Measurements from ENCODE around the gene KCNQ1.
"Not testable (repeated sequence)": the region's sequence is repeated elsewhere in the genome, so short reads cannot be mapped to it uniquely, and the experiment has no call there.

Gene KCNQ1

DNA sequence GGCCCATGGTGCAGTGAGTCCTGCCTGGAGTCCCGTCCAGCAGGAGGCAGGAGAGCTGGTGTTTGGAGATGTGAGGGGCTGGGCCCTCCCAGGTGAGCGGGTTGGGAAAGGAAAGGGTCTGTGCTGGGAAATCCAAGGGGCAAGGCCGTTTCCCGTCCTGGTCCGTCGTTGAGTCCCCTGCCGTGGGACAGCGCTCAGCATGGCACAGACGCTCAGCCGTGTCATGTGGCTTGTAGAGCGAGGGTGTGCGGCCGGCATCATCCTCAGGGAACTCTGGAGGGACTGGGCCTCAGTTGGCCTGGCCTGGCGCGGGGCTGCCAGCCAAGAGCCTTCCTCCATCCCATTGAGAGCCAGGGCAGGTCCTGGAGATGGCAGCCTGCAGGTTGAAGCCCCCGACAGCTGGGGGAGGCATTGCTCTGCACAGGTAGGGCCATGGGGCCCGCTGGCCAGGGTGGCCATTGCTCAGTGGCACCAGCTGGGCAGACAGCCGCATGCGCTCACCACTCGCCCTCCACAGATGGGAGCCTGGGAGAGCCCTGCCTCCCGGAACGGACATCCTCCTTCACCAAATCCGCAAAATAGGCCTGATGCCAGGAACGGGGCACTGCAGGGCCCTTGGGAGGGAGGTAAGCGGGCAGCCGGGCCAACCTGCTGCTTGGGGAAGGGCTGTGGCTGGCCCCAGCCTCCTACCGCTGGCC lies 28.7 kb downstream of the KCNQ1 start:
- DNase-seq (ENCODE audit: low read depth in 1 of 2, low spot score in 1 of 2) = no peak

- DNase-seq (ENCODE audit: low read depth in 1 of 2, low spot score in 1 of 2) = no peak
These were observed 29.5 kb downstream of the KCNQ1 start for GRCh38 chr11:2474059-2474901.

DNA sequence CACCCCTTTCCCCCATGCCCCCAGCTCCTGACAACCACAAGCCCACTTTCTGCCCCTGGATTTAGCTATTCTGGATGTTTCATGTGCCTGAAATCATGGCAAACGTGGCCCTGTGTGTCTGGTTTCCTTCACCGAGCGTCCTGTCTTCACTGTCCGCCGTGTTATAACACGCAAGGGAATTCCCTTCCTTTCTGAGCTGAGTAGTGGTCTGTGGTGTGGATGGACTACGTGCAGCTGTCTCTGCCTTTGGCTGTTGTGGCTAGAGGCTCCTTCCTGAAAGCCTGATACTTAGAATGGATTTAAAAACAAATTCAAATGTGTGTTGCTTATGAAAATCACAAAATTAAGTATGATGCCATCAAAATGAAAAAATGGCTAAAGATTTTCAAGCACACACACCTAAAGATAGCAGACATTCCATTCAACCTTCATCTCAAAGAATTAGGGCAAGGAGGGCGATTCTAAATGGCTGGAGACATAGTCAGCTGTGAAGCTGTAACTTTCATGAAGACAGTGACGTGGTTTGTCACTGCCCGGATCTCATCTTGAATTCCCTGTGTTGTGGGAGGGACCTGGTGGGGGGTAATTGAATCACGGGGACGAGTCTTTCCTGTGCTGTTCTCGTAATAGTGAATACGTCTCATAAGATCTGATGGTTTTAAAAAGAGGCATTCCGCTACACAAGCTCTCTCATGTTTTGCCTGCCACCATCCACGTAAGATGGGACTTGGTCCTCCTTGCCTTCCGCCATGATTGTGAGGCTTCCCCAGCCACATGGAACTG lies 30.5 kb downstream of the KCNQ1 start:
- DNase-seq (ENCODE audit: low read depth in 1 of 2, low spot score in 1 of 2) = no peak

GRCh38 chr11:2477254-2477653 lies 32.4 kb downstream of the KCNQ1 start:
- DNase-seq (ENCODE audit: low read depth in 1 of 2, low spot score in 1 of 2) = no peak

DNA sequence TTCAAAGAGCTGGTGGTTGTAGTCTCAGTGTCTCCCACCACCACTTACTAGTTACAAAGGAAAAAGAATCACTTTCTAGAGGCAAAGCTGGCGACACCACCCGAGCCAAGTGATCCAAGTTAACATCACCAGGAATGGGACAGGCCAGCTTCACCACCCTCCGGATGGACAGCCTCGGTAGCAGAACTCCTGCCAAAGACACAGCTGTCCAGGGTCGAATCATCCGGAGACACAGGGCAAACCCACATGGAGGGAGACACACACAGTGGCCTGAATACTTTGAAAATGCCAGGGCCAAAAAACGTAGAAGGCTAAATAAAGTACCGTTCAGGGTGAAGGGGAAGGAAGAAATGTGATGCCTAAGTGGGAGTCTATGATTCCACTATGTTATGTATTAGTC lies 33.1 kb downstream of the KCNQ1 start:
- DNase-seq (ENCODE audit: low read depth in 1 of 2, low spot score in 1 of 2) = no peak

GRCh38 chr11:2480067-2480873 lies 35.5 kb downstream of the KCNQ1 start:
- not testable (repeated sequence) for DNase-seq (ENCODE audit: low read depth in 1 of 2, low spot score in 1 of 2)

- DNase-seq (ENCODE audit: low read depth in 1 of 2, low spot score in 1 of 2) = no peak
These were observed 36.0 kb downstream of the KCNQ1 start for GRCh38 chr11:2480874-2481220.

DNA sequence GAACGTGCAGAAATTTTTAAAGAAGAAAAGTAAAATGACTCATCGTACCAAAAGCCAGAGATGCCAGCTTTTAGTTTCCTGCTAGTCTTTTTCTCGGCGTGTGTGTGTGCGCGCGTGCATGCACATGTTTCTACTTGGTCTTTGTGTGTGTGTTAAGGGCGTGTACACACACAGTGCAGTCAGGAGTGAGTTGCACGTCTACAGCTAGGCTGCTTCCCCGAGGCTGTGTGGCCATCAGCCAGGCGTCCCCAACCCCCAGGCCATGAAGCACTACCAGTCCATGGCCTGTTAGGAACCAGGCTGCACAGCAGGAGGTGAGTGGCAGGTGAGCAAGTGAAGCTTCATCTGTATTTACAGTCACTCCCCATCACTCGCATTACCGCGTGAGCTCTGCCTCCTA lies 36.4 kb downstream of the KCNQ1 start:
- DNase-seq (ENCODE audit: low read depth in 1 of 2, low spot score in 1 of 2) = no peak

- no peak for DNase-seq (ENCODE audit: low read depth in 1 of 2, low spot score in 1 of 2)
These were observed 37.4 kb downstream of the KCNQ1 start for GRCh38 chr11:2482204-2482603.

GRCh38 chr11:2482745-2483144 lies 37.9 kb downstream of the KCNQ1 start:
- DNase-seq (ENCODE audit: low read depth in 1 of 2, low spot score in 1 of 2) = no peak

GRCh38 chr11:2483426-2483825 lies 38.6 kb downstream of the KCNQ1 start:
- DNase-seq (ENCODE audit: low read depth in 1 of 2, low spot score in 1 of 2) = no peak

DNA sequence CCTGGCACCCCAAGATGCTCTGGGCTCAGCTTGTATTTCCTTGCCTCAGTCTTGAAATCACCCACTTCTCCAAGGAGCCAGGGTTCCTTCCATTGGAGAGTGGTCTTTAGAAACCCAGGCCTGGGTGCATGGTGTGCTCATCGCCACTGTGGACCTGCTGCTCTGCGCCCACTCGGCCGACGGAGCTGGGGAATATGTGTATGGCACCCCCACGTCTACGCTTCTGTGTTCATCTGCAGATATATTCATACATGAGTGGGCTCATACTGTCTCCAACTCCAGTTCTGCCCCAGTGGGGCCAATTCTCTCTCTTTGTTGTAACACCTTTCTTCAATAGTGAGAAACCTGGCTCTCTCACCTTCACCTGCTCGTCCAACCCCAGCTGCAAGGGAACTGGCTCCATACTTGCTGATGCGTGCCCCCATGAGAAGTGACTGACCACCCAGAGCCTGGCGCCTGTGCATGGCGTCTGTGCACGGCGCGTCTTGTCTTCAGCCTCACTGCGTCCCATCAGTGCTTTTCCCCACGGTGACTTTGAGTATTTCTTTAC lies 39.8 kb downstream of the KCNQ1 start:
- DNase-seq (ENCODE audit: low read depth in 1 of 2, low spot score in 1 of 2) = no peak

DNA sequence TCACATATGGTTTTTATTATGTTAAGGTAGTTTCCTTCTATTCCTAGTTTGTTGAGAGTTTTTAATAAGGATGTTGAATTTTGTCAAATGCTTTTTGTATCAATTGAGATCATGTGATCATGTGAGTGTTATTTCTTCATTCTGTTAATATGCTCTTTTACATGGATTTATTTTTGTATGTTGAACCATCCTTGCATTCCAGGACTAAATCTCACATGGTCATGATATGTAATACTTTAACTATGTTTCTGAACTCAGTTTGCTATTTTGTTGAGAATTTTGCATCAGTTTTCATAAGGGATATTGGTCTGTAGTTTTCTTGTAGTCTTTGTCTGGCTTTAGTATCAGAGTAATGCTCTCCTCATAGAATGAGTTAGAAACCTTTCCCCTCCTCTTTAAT lies 43.2 kb downstream of the KCNQ1 start:
- no peak for DNase-seq (ENCODE audit: low read depth in 1 of 2, low spot score in 1 of 2)

GRCh38 chr11:2489083-2489482 lies 44.3 kb downstream of the KCNQ1 start:
- DNase-seq (ENCODE audit: low read depth in 1 of 2, low spot score in 1 of 2) = no peak

- not testable (repeated sequence) for DNase-seq (ENCODE audit: low read depth in 1 of 2, low spot score in 1 of 2)
These were observed 53.1 kb downstream of the KCNQ1 start for GRCh38 chr11:2497951-2498350.

GRCh38 chr11:2498750-2499149 lies 53.9 kb downstream of the KCNQ1 start:
- DNase-seq (ENCODE audit: low read depth in 1 of 2, low spot score in 1 of 2) = no peak

DNA sequence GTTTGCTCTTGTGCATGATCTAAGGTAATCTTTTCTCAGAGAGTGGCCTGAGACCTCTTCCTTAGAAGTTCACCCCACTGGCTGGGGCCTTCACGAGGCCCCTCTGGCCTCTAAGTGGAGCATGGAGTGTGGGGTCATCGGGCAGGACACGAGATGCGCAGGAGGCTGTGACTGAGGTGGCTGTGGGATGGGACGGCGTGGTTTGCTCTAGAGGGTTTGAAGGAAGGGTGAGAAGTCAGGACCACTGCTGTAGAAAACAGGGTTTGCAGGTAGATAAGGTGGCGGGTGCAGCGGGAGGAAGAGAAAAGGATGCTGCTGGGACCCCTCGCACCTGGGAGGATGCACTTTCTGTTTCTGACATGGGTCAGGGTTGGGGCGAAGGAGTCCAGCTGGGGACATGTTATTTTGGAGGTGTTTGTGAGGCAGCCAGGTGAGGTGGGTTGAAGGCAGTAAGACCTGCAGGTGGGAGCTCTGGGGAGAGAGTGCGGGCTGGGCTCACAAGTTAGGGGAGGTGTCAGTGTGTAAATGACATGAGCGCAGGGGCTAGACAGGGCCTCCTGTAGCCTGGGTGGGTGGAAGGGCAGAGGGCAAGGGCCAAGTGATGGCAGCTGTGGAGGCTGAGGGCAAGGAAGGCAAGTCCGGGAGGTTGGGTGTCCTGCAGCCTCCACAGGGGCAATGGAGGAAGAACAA lies 62.5 kb downstream of the KCNQ1 start:
- DNase-seq (ENCODE audit: low read depth in 1 of 2, low spot score in 1 of 2) = no peak

DNA sequence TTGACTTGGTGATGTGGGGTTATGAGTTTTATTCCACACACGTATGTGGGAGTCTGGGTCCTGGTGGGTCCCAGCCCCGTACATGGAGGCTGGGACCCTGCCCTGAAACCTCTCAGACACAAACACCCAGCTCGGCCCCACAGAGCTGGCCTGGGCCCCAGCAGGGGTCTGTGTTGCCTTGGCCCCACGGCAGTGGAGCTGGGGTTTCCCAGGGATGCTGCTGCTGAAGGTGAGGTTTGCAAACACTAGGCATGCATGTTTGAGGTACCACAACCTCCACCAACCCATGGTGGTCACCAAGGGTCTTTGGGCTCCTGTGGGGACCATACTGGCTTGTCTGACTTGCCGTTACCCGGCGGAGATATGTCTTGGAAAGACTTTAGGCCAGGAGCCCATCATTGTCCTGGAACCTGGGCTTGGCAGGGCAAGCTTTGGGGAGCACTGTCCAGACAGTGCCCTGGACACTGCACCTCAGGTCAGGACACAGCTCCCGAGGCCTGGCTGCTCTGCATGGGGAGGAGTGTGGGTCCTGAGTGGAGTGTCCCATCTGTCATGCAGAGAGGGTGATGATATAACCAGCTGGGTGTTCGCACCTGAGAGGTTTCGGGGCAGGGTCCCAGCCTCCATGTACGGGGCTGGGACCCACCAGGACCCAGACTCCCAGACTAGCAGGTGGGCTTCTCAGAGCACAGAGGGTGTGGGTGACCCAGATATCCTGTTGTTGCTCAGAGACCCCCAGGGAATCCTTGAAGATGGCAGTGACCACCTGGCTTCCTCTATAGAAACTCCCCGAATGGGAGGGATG lies 63.3 kb downstream of the KCNQ1 start:
- no peak for DNase-seq (ENCODE audit: low read depth in 1 of 2, low spot score in 1 of 2)

GRCh38 chr11:2508793-2509192 lies 64.0 kb downstream of the KCNQ1 start:
- DNase-seq (ENCODE audit: low read depth in 1 of 2, low spot score in 1 of 2) = no peak
